ENCODE results near the gene FSD1L.
"Not testable (repeated sequence)": the region's sequence is repeated elsewhere in the genome, so short reads cannot be mapped to it uniquely, and the experiment has no call there.

The FSD1L gene

DNA sequence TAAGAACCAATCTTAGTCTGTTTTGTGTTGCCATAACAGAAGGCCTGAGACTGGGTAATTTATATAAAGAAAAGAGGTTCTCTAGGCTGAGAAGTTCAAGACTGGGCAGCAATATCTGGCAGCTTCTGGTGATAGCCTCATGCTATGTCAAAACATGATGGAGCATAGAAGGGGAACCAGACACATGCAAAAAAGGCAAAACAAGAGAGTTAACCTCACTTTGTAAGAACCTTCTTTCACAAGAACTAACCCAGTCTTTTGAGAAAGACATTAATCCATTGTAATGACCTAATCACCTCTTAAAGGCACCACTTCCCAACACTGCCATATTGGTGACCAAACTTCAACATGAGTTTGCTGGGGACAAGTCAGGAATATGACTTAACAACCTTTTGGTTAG is 37.3 kb downstream of the FSD1L start:
- no peak for DNase-seq (ENCODE audit: low read depth)

- no peak for DNase-seq (ENCODE audit: low read depth)
Measured at GRCh38 chr9:105496826-105497225, 49.0 kb downstream of the FSD1L start.

DNA sequence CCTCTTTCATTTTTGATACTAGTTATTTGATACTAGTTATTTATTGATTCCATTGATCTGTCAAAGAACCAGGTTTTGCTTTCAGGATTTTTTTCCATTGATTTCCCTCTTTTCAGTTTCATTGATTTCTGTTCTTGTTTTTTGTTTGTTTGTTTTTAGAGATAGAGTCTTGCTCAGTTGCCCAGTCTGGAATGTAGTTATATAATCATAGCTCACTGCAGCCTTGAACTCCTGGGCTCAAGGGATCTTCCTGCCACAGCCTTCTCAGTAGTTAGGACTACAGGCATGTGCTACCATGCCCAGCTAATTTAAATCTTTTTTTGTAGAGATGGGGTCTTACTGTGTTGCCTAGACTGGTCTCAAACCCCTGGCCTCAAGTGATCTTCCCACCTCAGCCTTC is 49.9 kb downstream of the FSD1L start:
- no peak for DNase-seq (ENCODE audit: low read depth)

- DNase-seq (ENCODE audit: low read depth) = no peak
Measured at GRCh38 chr9:105500108-105500766, 52.4 kb downstream of the FSD1L start.

DNA sequence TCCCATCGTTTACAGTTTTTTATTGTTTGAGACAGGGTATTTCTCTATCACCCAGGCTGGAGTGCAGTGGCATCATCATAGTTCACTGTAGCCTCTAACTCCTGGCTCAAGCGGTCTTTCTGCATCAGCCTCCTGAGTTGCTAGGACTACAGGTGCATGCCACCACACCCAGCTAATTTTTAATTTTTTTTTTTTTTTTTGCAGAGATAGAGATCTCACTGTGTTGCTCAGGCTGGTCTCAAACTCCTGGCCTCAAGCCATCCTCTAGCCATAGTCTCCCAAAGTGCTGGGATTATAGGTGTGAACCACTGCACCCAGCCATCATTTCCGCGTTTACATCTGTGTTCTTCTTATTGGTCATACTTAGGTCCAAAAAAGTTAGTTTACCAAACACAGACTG is 53.6 kb downstream of the FSD1L start:
- DNase-seq (ENCODE audit: low read depth) = no peak

GRCh38 chr9:105502276-105502675 is 54.4 kb downstream of the FSD1L start:
- DNase-seq (ENCODE audit: low read depth) = no peak

DNA sequence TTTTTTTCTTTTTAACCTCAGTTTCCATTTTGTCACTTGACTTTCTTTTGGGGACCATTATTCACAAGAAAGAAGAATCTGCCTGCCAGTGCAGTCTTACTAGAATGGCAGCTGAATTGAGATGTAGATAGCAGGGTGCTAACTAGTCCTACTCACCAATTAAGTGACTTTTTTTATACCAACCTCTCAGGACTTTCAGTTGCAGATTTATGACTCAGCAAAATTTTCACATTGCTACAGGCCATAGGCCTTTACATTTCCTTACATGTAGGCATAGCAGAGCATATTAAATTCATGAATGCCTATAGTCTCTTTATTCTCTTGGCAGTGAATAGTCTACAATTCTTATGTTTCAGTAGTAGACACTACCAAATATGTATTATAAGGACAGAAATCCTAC is 56.0 kb downstream of the FSD1L start:
- DNase-seq (ENCODE audit: low read depth) = no peak

DNA sequence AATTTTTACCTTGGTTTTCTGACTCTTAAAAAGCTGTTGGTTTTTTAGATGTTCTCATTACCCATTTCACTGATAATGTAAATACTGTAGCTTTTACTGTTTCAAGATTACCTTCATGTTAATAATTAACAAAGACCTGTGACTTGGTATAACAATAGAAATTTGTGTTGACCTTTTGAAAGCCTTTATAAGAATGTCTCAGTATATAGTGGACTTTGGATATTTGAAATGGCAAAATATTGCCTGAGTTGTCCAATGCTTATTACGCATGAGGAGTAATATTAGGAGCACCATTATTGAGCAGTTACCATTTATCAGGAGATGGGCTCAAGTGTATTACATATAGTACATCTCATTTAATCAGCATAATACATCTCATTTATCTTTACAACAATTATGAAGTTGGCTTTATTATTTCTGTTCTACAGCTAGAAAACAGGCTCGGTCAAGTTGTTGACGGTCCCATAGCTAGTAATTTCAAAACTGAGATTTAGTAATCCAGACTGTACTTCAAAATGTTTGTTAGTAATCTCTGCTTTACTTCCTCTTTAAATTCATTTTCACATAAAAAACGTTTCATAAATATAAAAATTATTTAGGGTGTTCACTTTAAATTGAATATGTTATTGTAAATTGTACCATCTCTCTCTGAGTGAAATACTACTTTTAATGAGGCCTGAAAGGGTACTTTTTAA is 59.4 kb downstream of the FSD1L start:
- no peak for DNase-seq (ENCODE audit: low read depth)

DNA sequence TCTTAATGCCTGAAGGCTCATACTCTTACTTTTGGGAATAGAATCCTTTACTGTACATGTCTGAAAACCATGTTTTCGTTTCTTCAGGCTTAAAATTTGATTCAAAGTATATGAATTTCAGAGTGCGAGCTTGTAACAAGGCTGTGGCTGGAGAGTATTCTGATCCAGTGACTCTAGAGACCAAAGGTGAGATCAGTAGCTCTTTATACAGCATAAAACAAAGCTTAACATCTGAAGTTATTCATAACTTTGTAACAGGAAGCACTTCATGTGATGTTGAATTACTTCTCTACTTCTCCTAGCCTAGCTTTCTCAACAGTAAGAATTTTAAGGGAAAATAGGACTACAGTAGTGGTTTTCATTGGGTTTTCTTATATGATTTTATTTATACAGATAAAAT is 60.7 kb downstream of the FSD1L start:
- DNase-seq (ENCODE audit: low read depth) = no peak

DNA sequence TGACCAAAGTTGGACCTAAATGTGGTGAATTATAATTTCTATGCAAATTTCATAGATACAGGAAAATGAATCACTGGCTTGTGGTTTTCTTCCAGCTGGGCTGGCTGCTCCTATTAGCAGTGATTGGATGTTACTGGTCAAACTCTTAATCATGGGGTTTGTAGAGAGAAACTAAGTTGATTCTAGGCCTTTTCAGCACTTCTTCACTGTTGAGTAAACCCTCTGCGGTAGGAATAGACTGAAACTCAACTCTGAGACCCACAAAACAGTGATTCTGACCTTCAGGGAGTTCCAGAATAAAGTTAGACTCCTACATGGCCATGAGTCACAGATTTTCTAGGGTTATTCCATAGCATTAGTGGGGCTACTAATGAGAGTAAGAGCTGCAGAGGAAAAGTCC is 62.2 kb downstream of the FSD1L start:
- DNase-seq (ENCODE audit: low read depth) = no peak

GRCh38 chr9:105511446-105511845 is 63.6 kb downstream of the FSD1L start:
- DNase-seq (ENCODE audit: low read depth) = no peak

GRCh38 chr9:105515811-105516413 is 68.1 kb downstream of the FSD1L start:
- DNase-seq (ENCODE audit: low read depth) = no peak

GRCh38 chr9:105519710-105520369 is 72.0 kb downstream of the FSD1L start:
- DNase-seq (ENCODE audit: low read depth) = not testable (repeated sequence)

DNA sequence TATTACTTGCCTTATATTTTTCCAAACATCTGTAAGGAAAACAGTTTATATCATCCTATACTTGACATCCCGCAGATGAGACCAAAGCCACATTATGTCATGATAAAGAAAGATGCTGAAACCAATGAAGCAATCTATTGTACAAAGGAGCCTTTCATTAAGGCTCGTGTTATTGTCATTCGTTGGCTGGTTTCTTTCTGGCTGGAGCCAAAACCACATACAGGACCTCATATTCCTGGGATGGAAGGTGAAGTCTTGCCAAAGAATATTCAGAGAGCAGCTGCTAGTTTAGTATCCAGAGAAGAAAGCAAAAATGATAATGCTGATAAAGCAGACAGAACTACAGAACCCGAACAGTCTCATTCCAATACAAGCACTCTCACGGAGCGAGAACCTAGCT is 73.2 kb downstream of the FSD1L start:
- not testable (repeated sequence) for DNase-seq (ENCODE audit: low read depth)

DNA sequence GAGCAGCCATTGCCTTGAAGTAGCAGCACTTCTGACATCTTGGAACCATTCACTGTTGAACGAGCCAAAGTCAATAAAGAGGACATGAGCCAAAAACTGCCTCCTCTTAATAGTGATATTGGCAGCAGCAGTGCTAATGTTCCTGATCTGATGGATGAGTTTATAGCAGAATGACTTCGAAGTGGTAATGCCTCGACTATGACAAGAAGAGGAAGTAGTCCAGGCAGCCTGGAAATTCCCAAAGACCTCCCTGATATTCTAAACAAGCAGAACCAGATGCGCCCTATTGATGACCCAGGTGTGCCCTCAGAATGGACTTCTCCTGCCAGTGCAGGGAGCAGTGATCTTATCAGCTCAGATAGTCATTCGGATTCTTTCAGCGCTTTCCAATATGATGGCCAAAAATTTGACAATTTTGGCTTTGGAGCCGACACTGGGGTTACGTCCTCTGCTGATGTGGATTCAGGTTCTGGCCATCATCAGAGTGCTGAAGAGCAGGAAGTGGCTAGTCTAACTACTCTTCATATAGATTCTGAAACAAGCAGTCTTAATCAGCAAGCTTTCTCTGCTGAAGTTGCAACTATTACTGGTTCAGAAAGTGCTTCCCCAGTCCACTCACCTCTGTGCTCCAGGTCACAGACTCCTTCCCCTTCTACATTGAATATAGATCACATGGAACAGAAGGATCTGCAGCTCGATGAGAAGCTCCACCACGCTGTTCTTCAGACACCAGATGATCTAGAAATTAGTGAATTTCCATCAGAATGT is 75.0 kb downstream of the FSD1L start:
- not testable (repeated sequence) for DNase-seq (ENCODE audit: low read depth)

GRCh38 chr9:105531530-105531929 is 83.7 kb downstream of the FSD1L start:
- DNase-seq (ENCODE audit: low read depth) = no peak

DNA sequence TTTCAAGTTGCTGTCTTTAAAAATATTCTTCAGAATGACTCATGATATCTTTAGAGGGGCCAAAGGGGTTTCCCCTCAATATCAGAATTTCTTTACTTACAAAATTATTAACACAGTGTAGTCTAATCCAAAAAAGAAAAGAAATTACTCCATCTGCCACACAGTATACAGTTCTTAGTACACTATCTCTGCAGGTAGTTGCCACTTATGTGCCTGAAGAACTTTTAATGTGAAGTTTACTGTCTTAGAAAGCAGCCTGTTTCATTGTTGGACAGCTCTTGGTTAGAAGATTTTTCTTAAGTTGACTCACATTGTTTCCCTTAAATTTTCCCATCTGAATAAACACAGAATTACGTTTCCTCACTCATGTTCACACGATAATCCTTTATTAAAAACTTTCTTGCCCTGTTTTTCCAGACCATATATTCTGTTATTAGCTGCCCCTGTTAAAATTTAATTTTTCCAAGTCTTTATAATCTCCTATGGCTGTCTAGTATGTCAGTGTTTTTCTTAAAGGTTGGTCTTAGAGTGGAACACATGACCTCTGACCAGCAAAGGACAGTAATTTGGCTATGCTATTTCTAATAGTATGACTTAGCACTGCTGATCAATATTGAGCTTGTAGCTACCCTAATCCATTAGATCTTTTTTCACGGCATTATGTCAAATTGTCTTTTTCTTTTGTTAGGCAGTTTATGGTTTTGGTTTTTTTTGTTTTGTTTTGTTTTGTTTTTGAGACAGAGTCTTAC is 88.3 kb downstream of the FSD1L start:
- DNase-seq (ENCODE audit: low read depth) = peak; percentile 12

DNA sequence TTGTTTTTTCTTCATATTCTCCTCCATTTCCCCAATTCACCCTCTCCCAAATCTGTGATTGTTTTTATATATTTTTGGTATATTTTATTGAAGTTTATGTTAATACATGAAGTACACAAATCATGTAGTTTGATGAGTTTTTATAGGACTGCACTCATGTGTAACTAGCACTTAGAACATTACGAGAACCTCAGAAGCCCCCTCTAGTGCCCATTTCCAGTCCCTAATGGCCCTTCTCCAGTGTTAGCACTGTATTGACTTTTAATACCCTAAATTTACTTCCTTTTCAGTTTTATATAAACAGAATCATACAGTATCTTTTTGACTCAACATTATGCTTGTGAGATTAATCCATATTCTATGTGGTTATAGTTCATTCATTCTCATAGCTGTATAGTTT is 91.6 kb downstream of the FSD1L start:
- no peak for DNase-seq (ENCODE audit: low read depth)

DNA sequence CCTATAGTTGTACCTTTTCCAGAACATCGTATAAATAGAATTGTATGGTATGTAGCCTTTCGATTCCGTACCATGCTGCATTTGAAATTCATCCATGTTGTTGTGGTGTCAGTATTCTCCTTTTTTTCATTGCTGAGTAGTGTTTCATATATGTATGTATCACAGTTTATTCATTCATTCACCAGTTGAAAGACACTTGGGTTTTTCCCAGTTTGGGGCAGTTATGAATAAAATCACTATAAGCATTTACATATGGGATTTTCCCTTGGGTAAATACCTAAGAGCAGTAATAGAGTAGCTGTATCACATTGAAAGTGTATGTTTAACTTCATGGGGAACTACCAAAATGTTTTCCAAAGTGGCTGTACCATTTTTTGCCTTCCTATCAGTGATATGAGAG is 94.0 kb downstream of the FSD1L start:
- no peak for DNase-seq (ENCODE audit: low read depth)

- no peak for DNase-seq (ENCODE audit: low read depth)
Measured at GRCh38 chr9:105554042-105554441, 106.2 kb downstream of the FSD1L start.

- DNase-seq (ENCODE audit: low read depth) = peak; percentile 57
Measured at GRCh38 chr9:105557804-105558610, 110.2 kb downstream of the FSD1L start, which contains the start of gene FKTN. Gene FKTN (plus strand): TSS chr9:105558131. CDS start chr9:105575033, 16,902 bp downstream.
